Amniotic stem cell (primary cell): Measurements from ENCODE around the gene SLC25A21.

Source experiments
- DNase-seq: peaks from one replicate; lab custom pipeline; 2025; lab: John Stamatoyannopoulos, UW

SLC25A21 gene

GRCh38 chr14:36757734-36758601, 414.4 kb downstream of the SLC25A21 start:
- DNase-seq, result no peak

- DNase-seq, result no peak
These were observed 416.2 kb downstream of the SLC25A21 start for GRCh38 chr14:36756226-36756625.

- DNase-seq, result no peak
These were observed 416.6 kb downstream of the SLC25A21 start for GRCh38 chr14:36755756-36756155.

- DNase-seq, result no peak
These were observed 420.5 kb downstream of the SLC25A21 start for GRCh38 chr14:36751920-36752319.

GRCh38 chr14:36751106-36751505, 421.3 kb downstream of the SLC25A21 start:
- no peak for DNase-seq

- DNase-seq, result no peak
These were observed 422.2 kb downstream of the SLC25A21 start for GRCh38 chr14:36750244-36750643.

GRCh38 chr14:36748610-36749213, 423.7 kb downstream of the SLC25A21 start:
- no peak for DNase-seq

GRCh38 chr14:36747411-36748184, 424.8 kb downstream of the SLC25A21 start:
- no peak for DNase-seq

GRCh38 chr14:36746872-36747271, 425.5 kb downstream of the SLC25A21 start:
- DNase-seq, result no peak

GRCh38 chr14:36741858-36742257, 430.5 kb downstream of the SLC25A21 start:
- no peak for DNase-seq

- peak; percentile 9 for DNase-seq
These were observed 434.1 kb downstream of the SLC25A21 start for GRCh38 chr14:36738269-36738668.

GRCh38 chr14:36726128-36726527, 446.3 kb downstream of the SLC25A21 start:
- no peak for DNase-seq

- no peak for DNase-seq
These were observed 448.2 kb downstream of the SLC25A21 start for GRCh38 chr14:36724162-36724561.

- DNase-seq, result no peak
These were observed 448.9 kb downstream of the SLC25A21 start for GRCh38 chr14:36723530-36723929.

- DNase-seq, result no peak
These were observed 450.5 kb downstream of the SLC25A21 start for GRCh38 chr14:36721877-36722276.

GRCh38 chr14:36720657-36721056, 451.7 kb downstream of the SLC25A21 start:
- no peak for DNase-seq

GRCh38 chr14:36719823-36720222, 452.6 kb downstream of the SLC25A21 start:
- DNase-seq, result no peak

GRCh38 chr14:36718216-36718615, 454.2 kb downstream of the SLC25A21 start:
- peak; percentile 14 for DNase-seq

- no peak for DNase-seq
These were observed 455.0 kb downstream of the SLC25A21 start for GRCh38 chr14:36717363-36717762.

- DNase-seq, result no peak
These were observed 455.7 kb downstream of the SLC25A21 start for GRCh38 chr14:36716614-36717184.

GRCh38 chr14:36713960-36714703, 458.3 kb downstream of the SLC25A21 start:
- no peak for DNase-seq

GRCh38 chr14:36707570-36707969, 464.8 kb downstream of the SLC25A21 start:
- no peak for DNase-seq
